IPS-NIHi7 (cell line): Measurements from ENCODE around the gene CAMSAP2.
A peak's percentile ranks its signal among the peaks of the same experiment; 100 is the strongest.

Experiments used
- DNase-seq: peaks from one replicate; pipeline ENCODE4 v3.0.0; 2012; ENCODE audit warnings: mixed read lengths; ENCODE audit errors: extremely low spot score

The CAMSAP2 gene

GRCh38 chr1:200885623-200886402 lies 147.1 kb downstream of the CAMSAP2 start:
- DNase-seq: no peak

- DNase-seq: no peak
Measured at GRCh38 chr1:200886594-200886993, 147.9 kb downstream of the CAMSAP2 start.

GRCh38 chr1:200887036-200887435 lies 148.3 kb downstream of the CAMSAP2 start:
- no peak for DNase-seq

- no peak for DNase-seq
Measured at GRCh38 chr1:200887772-200888348, 149.2 kb downstream of the CAMSAP2 start.

- no peak for DNase-seq
Measured at GRCh38 chr1:200888349-200888838, 149.7 kb downstream of the CAMSAP2 start.

GRCh38 chr1:200889571-200889970 lies 150.9 kb downstream of the CAMSAP2 start:
- DNase-seq: no peak

GRCh38 chr1:200890027-200890426 lies 151.3 kb downstream of the CAMSAP2 start:
- no peak for DNase-seq

GRCh38 chr1:200890818-200891773 lies 152.4 kb downstream of the CAMSAP2 start:
- DNase-seq: peak; percentile 76

- DNase-seq: peak; percentile 66
Measured at GRCh38 chr1:200891774-200892157, 153.1 kb downstream of the CAMSAP2 start.

- no peak for DNase-seq
Measured at GRCh38 chr1:200892546-200892945, 153.9 kb downstream of the CAMSAP2 start.

- no peak for DNase-seq
Measured at GRCh38 chr1:200892958-200893357, 154.3 kb downstream of the CAMSAP2 start.

- DNase-seq: no peak
Measured at GRCh38 chr1:200893411-200893901, 154.8 kb downstream of the CAMSAP2 start.

GRCh38 chr1:200894712-200895442 lies 156.2 kb downstream of the CAMSAP2 start, which contains the start of gene INAVA:
TSS of gene INAVA (plus strand) at chr1:200894900. CDS start at chr1:200898401, 3,501 bp downstream.
- DNase-seq: no peak

GRCh38 chr1:200895443-200895789 lies 156.7 kb downstream of the CAMSAP2 start:
- no peak for DNase-seq

- no peak for DNase-seq
Measured at GRCh38 chr1:200895801-200896530, 157.3 kb downstream of the CAMSAP2 start.

- peak; percentile 50 for DNase-seq
Measured at GRCh38 chr1:200896531-200897196, 158.0 kb downstream of the CAMSAP2 start.

GRCh38 chr1:200897259-200897658 lies 158.6 kb downstream of the CAMSAP2 start:
- no peak for DNase-seq

- DNase-seq: no peak
Measured at GRCh38 chr1:200899015-200899386, 160.3 kb downstream of the CAMSAP2 start.

- DNase-seq: no peak
Measured at GRCh38 chr1:200899451-200899915, 160.8 kb downstream of the CAMSAP2 start.
